ENCODE data around the gene LRRC4B.

DNA sequence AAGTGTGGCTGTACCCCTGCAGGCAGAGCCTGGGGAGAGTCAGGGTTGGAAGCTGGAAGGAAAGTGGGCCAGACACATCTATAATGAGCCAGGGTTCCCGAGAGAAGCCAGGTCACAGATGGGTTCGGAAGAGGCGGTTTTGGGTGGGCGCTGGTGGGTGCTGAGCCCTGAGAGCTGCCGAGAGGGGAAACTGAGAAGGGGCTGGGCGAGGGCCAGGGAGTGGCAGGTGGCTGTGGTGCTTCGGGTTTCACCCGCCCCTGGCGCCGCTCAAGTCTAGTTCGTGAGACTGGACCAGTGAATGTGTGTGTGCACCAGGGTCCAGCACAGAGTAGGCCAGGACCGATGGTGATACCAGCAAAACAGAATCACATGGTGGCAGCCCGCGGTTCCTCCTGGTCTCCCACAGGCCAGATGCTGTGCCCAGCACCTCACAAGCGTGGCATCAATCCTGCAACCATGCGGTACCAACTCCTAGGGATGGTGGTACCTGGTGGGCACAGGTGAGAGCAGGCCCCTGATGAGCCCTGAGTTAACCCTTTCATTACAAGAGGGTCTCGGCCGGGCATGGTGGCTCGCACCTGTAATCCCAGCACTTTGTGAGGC is 1.8 kb upstream of the LRRC4B start:
- TF ChIP-seq ZNF274 (IDR thresholded peaks at IDR 0.05; ENCODE audit: borderline replicate concordance, extremely low read depth, low read length) (no peak), POLR2AphosphoS5 (IDR thresholded peaks at IDR 0.05; ENCODE audit: low read depth, low read length) (no peak), CHD1 (IDR thresholded peaks at IDR 0.05; ENCODE audit: low read depth, low read length) (no peak)
